K562 (cell line): ENCODE results near the gene PHYKPL. TPM values are rescaled to one million over a fixed set of nuclear protein-coding genes. Genes with fewer than 3 reads are reported as not detected.

Source experiments
- ATAC-seq: fragments of 200-7000 bp; cut with Tn5 transposase; 3 replicates; pipeline ENCODE4 v1.9.1; 2020; ENCODE audit warnings: moderate library complexity
- BruUV-seq: library from RNA; stranded (reverse); fragments of 400-500 nt; replicated peaks from 2 replicates; lab custom pipeline; 2021; lab: Mats Ljungman, UMichigan
- CTCF ChIA-PET: fragments of 300-600 bp; formaldehyde crosslinking; extraction: SDS; loops from one replicate; lab custom pipeline; 2021; ENCODE audit warnings: low intra/inter-chr PET ratio; lab: Yijun Ruan, JAX
- POLR2A ChIA-PET: fragments of 300-600, 350-650 bp; sonication (Branson Sonifier 250); formaldehyde crosslinking; extraction: SDS; loops from one replicate; lab custom pipeline; 2021; ENCODE audit warnings: antibody characterized with exemption, inconsistent platforms; lab: Yijun Ruan, JAX
- DNase-seq, 4 experiments: peaks; one replicate each; pipeline versions ENCODE4 v3.0.0 to v3.0.0-alpha.2; 2011 to 2018; ENCODE audit warnings: low spot score in 3 of 4, mixed read lengths in 3 of 4; ENCODE audit errors: extremely low read depth in 1 of 4
- FAIRE-seq: peaks from 2 replicates; lab custom pipeline; 2011; peaks lifted over from hg19 to GRCh38; lab: Jason Lieb, UNC
- H2AFZ ChIP-seq: 2 replicates; pipeline ENCODE4 v1.6.0; 2011; ENCODE audit warnings: low read depth, low read length, control low read depth, inconsistent platforms
- H3K27ac ChIP-seq: fragments of 200-600 bp; 3 replicates; pipeline ENCODE4 v1.8.0; 2011; ENCODE audit warnings: low read depth, mild to moderate bottlenecking, control low read depth, inconsistent platforms, low read length, moderate library complexity, mixed read lengths; ENCODE audit errors: extremely low read depth
- H3K27me3 ChIP-seq, 2 experiments: fragments of 300-600 bp in 1 of 2; 2 replicates in 1 of 2; 3 replicates in 1 of 2; pipeline versions ENCODE4 v1.6.0 to v1.8.0; 2011; ENCODE audit warnings: inconsistent platforms in 2 of 2, low read length in 2 of 2, mild to moderate bottlenecking in 1 of 2, mixed read lengths in 1 of 2, moderate library complexity in 1 of 2; ENCODE audit not compliant: control insufficient read depth in 2 of 2, insufficient read depth in 2 of 2
- H3K36me3 ChIP-seq: fragments of 300-600 bp; 3 replicates; pipeline ENCODE4 v1.8.0; 2011; ENCODE audit warnings: mild to moderate bottlenecking, low read length, inconsistent platforms; ENCODE audit not compliant: control insufficient read depth, insufficient read depth
- H3K4me1 ChIP-seq, 2 experiments: fragments of 200-600 bp in 1 of 2; replicated peaks in 1 of 2; 2 replicates in 1 of 2; 3 replicates in 1 of 2; pipeline versions ENCODE4 v1.5.1 to v1.8.0; 2011; ENCODE audit warnings: inconsistent platforms in 2 of 2, low read length in 2 of 2, mild to moderate bottlenecking in 1 of 2, mixed read lengths in 1 of 2, moderate library complexity in 1 of 2; ENCODE audit not compliant: control insufficient read depth in 2 of 2, insufficient read depth in 2 of 2
- H3K4me2 ChIP-seq: 2 replicates; pipeline ENCODE4 v1.6.1; 2011; ENCODE audit warnings: low read length, control low read depth, inconsistent platforms, mixed read lengths; ENCODE audit not compliant: insufficient read depth
- H3K4me3 ChIP-seq: fragments of 200-600 bp; sonication (generic), shearing (Covaris generic); 2 replicates; pipeline ENCODE4 v1.5.1; 2016; ENCODE audit warnings: control low read depth, inconsistent platforms
- H3K79me2 ChIP-seq: fragments of 200-600 bp; 3 replicates; pipeline ENCODE4 v1.8.0; 2011; ENCODE audit warnings: low read length, inconsistent platforms; ENCODE audit not compliant: control insufficient read depth, insufficient read depth
- H3K9ac ChIP-seq, 2 experiments: 2 replicates each; pipeline versions ENCODE4 v1.6.0 to v1.6.1; 2011; ENCODE audit warnings: low read depth in 2 of 2, low read length in 2 of 2, control low read depth in 1 of 2, inconsistent platforms in 1 of 2, mild to moderate bottlenecking in 1 of 2, mixed read lengths in 1 of 2; ENCODE audit not compliant: insufficient read depth in 1 of 2
- H3K9me1 ChIP-seq: one replicate; pipeline ENCODE4 v1.6.0; 2011; ENCODE audit warnings: inconsistent platforms, mild to moderate bottlenecking, low read length, moderate library complexity; ENCODE audit not compliant: control insufficient read depth, insufficient read depth
- H3K9me3 ChIP-seq: replicated peaks from 2 replicates; pipeline ENCODE4 v1.5.1; 2011; ENCODE audit warnings: low read depth, low read length, inconsistent platforms; ENCODE audit not compliant: control insufficient read depth, insufficient read depth
- H4K20me1 ChIP-seq: replicated peaks from 2 replicates; pipeline ENCODE4 v1.6.1; 2011; ENCODE audit warnings: low read length, inconsistent platforms, mixed read lengths; ENCODE audit not compliant: control insufficient read depth, insufficient read depth
- BRF1 ChIP-seq: IDR thresholded peaks from 3 replicates; pipeline ENCODE4 v1.6.1; 2011; ENCODE audit warnings: borderline replicate concordance, mild to moderate bottlenecking; ENCODE audit not compliant: insufficient read length; ENCODE audit errors: extremely low read depth
- BRF2 ChIP-seq: IDR thresholded peaks from 3 replicates; pipeline ENCODE4 v1.6.1; 2011; ENCODE audit warnings: borderline replicate concordance, mild to moderate bottlenecking; ENCODE audit not compliant: insufficient read length, insufficient read depth
- ERF ChIP-seq: fragments of 450-650 bp; formaldehyde crosslinking; IDR thresholded peaks from 2 replicates; pipeline ENCODE4 v1.4.0; 2020; ENCODE audit warnings: mild to moderate bottlenecking, mixed read lengths
- HLTF ChIP-seq: fragments of 450-650 bp; IDR thresholded peaks from 2 replicates; pipeline ENCODE4 v1.6.1; 2016
- IRF1 ChIP-seq: sonication (generic); formaldehyde crosslinking; IDR thresholded peaks from 2 replicates; pipeline ENCODE4 v1.8.0; 2022; ENCODE audit warnings: missing genetic modification reagents, mild to moderate bottlenecking, borderline replicate concordance
- KLF13 ChIP-seq: fragments of 450-650 bp; IDR thresholded peaks from 2 replicates; pipeline ENCODE4 v1.6.1; 2016; ENCODE audit warnings: missing genetic modification characterization, low read depth, mild to moderate bottlenecking, missing compliant biosample characterization, moderate library complexity, borderline replicate concordance
- NR2C1 ChIP-seq, 2 experiments: fragments of 450-650 bp; IDR thresholded peaks; 2 replicates each; pipeline ENCODE4 v1.6.1; 2017; ENCODE audit warnings: mild to moderate bottlenecking in 2 of 2, antibody characterized with exemption in 1 of 2, inconsistent platforms in 1 of 2, missing compliant biosample characterization in 1 of 2, missing genetic modification characterization in 1 of 2
- RBM14 ChIP-seq: fragments of 200-400 bp; formaldehyde crosslinking; IDR thresholded peaks from 2 replicates; pipeline ENCODE4 v1.6.1; 2018; ENCODE audit warnings: low read depth, mild to moderate bottlenecking, low read length, moderate library complexity, borderline replicate concordance; ENCODE audit not compliant: insufficient read depth
- TAF9B ChIP-seq: fragments of 450-650 bp; IDR thresholded peaks from 2 replicates; pipeline ENCODE4 v1.6.1; 2018; ENCODE audit warnings: mild to moderate bottlenecking; ENCODE audit not compliant: partially characterized antibody
- TFAP4 ChIP-seq: sonication (generic); formaldehyde crosslinking; IDR thresholded peaks from 2 replicates; pipeline ENCODE4 v1.8.0; 2022; ENCODE audit warnings: missing genetic modification reagents, mild to moderate bottlenecking, moderate library complexity, borderline replicate concordance
- U2AF1 ChIP-seq: fragments of 200-400 bp; formaldehyde crosslinking; optimal IDR thresholded peaks from 2 replicates; pipeline ENCODE3; 2017; ENCODE audit warnings: mild to moderate bottlenecking, low read depth, low read length, moderate library complexity
- UBTF ChIP-seq, 2 experiments: IDR thresholded peaks; 2 replicates each; pipeline ENCODE4 v1.6.1; 2012; ENCODE audit warnings: improper control_type of control experiment in 2 of 2, low read depth in 2 of 2, low read length in 2 of 2, borderline replicate concordance in 1 of 2
- XRCC4 ChIP-seq: IDR thresholded peaks from one replicate; pipeline ENCODE4 v1.6.1; 2011; ENCODE audit not compliant: insufficient read depth, insufficient read length; ENCODE audit errors: extremely low read depth
- ZBTB1 ChIP-seq: sonication (generic); formaldehyde crosslinking; IDR thresholded peaks from 2 replicates; pipeline ENCODE4 v1.8.1; 2023; ENCODE audit warnings: missing genetic modification reagents, low read depth, mild to moderate bottlenecking, borderline replicate concordance
- ZNF3 ChIP-seq: fragments of 250-450 bp; sonication (Bioruptor Pico); IDR thresholded peaks from 2 replicates; pipeline ENCODE4 v1.5.0; 2021; ENCODE audit warnings: mild to moderate bottlenecking, moderate library complexity
- WGBS: fragments of 100-300 bp; shearing (Covaris generic); methylation state at CpG from one replicate; pipeline ENCODE4 v1.1.6; 2016; ENCODE audit warnings: low coverage, mixed read lengths; ENCODE audit not compliant: insufficient coverage; ENCODE audit errors: missing lambda C conversion rate; 5-methylcytosine and 5-hydroxymethylcytosine counted together
- in situ Hi-C: fragments of 300-500 bp; cut with MboI; formaldehyde crosslinking; loops from 4 replicates; pipeline ENCODE4 v1.15.0; 2018; ENCODE audit warnings: inconsistent platforms, mixed read lengths
- intact Hi-C: fragments of 100-400 bp; cut with micrococcal nuclease; formaldehyde crosslinking; loops from 2 replicates; pipeline ENCODE4 v1.14.2; 2022
- polyA plus RNA-seq, 8 experiments: library from polyadenylated mRNA; depleted of rRNA in 4 of 8; stranded (reverse) in 5 of 8; unstranded in 3 of 8; fragments of >200 nt; fragmentation: Nextera tagmentation in 2 of 8; fragmentation: Illumina TruSeq in 1 of 8; extraction: Ambion mirVana in 2 of 8; extraction: Trizol in 1 of 8; gene quantifications; 2 replicates each; pipeline versions ENCODE4 v1.2.1 to v1.2.3, GENCODE V29; 2011 to 2014; ENCODE audit warnings: inconsistent platforms in 1 of 8, missing spikeins in 1 of 8
- total RNA-seq, 7 experiments: library from RNA; depleted of rRNA in 6 of 7; stranded (reverse); fragments of >200 nt in 6 of 7; fragmentation: Illumina TruSeq in 2 of 7; extraction: Trizol in 2 of 7; gene quantifications; 2 replicates each; pipeline versions ENCODE4 v1.2.1 to v1.2.3, GENCODE V29; 2011 to 2021; ENCODE audit warnings: low replicate concordance in 1 of 7

The PHYKPL gene
- total and polyA plus RNA-seq, 9 of the 15 experiments (the other 6 are each of a cell fraction or from before 2014, with no cell fraction given): 4.7 to 34.7 (median 18.6) TPM

GRCh38 chr5:178264044-178264443, 31.4 kb upstream of the PHYKPL start:
- intact Hi-C loops (no loop called here), in situ Hi-C loops (no loop called here)
- Histone ChIP-seq H3K79me2 (no peaks in the 10 kb centered on the region), H3K36me3 (no peaks in the 10 kb centered on the region), H3K9me3 (no peaks in the 10 kb centered on the region), H3K27ac (no peak overlapping the region), H3K9ac (no peak overlapping the region), H3K9me1 (no peaks in the 10 kb centered on the region), H4K20me1 (no peaks in the 10 kb centered on the region), H3K4me2 (no peak overlapping the region), H3K4me3 (no peak overlapping the region), H3K4me1 (peaks cover 0 to 7% of the 10 kb centered on the region in 2 experiments; a peak in 2 of 5 replicates), H3K27me3 (peaks cover 8 to 52% of the 10 kb centered on the region in 2 experiments; a peak in 3 of 5 replicates), H2AFZ (no peak overlapping the region)
- DNase-seq (no peak), ATAC-seq (no peak), FAIRE-seq (no peak)
- 12% methylated on average over 4 of the region's 4 CpGs for WGBS
- TF ChIP-seq BRF2 (no peak), ZBTB1 (CRISPR knock-in tag) (no peak), U2AF1 (no peak), UBTF (IDR thresholded peaks at IDR 0.05; ENCODE audit: borderline replicate concordance in 1 of 2, low read depth in 2 of 2, low read length in 2 of 2) (no peak), BRF1 (no peak), ERF (CRISPR knock-in tag) (no peak), KLF13 (tag) (no peak), TAF9B (no peak), IRF1 (CRISPR knock-in tag) (no peak), ZNF3 (no peak), RBM14 (no peak), XRCC4 (no peak), HLTF (no peak), NR2C1 (IDR thresholded peaks at IDR 0.05) (no peak), NR2C1 (tag; IDR thresholded peaks at IDR 0.05) (no peak), TFAP4 (no peak)
- CTCF ChIA-PET: no interaction called here
- BruUV-seq: no TSS peak
- POLR2A ChIA-PET: no interaction called here
